Stimulated activated CD8-positive, alpha-beta memory T cell treated with anti-CD3 and anti-CD28 coated beads, Interleukin-12 subunit alpha, Interleukin-12 subunit beta, amount 100 ng/mL, for 24 hours (primary cell): ENCODE data around the gene MEX3C.

Source experiments
- DNase-seq: peaks from one replicate; pipeline ENCODE4 v3.0.0-alpha.2; 2020; ENCODE audit errors: extremely low read depth

The MEX3C gene

DNA sequence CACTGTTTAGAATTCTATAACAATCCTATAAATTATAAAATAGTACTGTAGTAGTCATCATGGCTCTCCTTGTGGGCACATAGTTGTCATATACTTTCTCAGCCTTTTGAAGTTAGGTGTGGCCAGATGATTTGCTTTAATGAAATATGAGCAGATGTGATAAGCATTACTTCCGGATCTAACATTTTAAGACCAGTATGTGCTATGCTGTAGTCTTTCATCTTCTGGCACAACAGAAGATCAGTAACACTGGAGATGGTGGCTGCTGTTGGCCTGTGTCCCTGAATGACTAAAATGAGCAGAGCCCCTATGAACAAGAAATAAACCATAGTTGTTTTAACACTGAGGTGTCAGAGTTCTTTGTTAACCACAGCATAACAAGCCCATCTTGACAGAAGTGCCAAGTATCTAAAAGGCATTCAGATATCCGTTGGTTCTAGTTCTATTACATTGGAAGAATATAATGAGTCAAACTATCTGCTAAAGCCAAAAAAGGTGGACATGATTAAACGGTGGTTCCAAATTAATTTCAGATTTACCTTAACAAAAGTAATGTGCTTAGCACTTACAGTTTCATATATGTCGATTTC is 6.3 kb downstream of the MEX3C start:
- no peak for DNase-seq

DNA sequence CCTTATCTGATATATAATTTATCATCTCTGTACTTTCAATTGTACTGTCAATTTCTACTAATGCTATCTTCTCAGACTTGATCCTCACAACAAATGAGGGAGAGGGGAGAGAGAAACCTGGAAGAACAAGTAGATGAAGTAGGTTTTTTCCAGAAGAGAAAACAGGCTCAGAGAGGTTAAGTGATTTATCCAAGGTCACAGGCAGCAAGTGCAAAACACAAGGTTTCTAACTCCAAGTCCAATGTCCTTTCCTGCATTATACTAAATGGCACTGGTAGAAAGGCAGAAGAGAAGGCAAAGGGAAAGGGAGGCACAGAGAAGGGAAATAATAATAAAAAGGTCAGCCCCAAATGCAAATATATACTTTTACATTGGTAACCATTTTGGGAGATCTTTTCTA is 7.5 kb downstream of the MEX3C start:
- no peak for DNase-seq

DNA sequence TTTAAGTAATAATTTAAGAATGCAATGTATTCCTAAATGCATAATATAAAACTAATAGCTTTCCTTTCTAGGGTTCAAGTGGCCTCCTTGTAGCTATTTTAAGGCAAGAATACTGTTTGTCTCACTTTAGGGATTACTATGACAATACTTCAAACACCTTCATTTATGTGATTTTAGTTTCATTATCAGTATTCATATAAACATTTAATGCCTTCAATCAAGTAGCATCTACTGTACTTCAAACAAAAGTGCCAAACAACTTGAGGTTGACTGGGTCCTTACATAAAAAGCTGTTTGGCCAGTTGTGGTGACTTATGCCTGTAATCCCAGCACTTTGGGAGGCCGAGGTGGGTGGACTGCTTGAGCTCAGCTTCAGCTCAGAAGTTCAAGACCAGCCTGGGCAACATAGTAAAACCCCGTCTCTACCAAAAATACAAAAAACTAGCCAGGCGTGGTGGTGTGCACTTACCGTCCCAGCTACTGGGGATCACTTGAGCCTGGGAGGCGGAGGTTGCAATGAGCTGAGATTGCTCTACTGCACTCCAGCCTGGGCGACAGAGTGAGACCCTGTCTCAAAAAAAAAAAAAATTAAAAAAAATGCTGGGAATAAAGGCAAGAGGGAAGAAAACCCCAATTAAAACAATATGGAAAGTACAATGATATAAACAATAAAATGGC is 9.3 kb downstream of the MEX3C start:
- no peak for DNase-seq

DNA sequence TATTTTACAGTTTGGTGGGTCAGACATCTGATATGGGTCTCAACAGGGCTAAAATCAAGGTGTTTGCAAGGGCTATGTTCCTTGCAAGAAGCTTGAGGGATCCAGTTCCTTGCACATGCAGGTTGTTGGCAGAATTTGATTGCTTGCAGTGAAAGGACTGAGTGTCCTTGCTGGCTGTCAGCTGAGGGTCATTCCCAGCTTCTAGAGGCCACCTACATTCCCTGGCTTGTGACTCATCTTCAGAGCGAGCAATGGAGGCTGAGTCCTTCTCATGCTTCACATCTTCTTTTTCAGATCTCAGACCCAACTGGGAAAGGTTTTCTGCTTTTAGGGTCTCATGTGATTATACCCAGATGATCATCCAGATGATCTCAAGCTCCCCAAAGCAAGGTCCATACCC is 12.4 kb downstream of the MEX3C start:
- no peak for DNase-seq

DNA sequence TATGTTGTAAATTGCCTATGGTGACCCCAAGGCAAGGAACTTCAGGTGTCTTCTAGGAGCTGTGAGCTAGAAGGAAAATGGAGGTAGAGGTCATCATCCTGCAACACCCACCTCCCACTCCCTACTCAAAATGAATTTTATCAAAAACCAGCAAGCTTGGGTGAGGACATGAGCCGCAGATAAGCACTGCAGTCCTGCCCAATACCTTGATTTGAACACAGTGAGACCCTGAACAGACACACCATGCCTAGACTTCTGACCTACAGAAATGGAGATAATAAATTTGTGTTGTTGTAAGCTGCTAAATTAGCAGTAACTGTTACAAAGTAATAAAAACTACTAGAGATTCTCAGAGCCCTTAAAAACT is 13.4 kb downstream of the MEX3C start:
- no peak for DNase-seq

DNA sequence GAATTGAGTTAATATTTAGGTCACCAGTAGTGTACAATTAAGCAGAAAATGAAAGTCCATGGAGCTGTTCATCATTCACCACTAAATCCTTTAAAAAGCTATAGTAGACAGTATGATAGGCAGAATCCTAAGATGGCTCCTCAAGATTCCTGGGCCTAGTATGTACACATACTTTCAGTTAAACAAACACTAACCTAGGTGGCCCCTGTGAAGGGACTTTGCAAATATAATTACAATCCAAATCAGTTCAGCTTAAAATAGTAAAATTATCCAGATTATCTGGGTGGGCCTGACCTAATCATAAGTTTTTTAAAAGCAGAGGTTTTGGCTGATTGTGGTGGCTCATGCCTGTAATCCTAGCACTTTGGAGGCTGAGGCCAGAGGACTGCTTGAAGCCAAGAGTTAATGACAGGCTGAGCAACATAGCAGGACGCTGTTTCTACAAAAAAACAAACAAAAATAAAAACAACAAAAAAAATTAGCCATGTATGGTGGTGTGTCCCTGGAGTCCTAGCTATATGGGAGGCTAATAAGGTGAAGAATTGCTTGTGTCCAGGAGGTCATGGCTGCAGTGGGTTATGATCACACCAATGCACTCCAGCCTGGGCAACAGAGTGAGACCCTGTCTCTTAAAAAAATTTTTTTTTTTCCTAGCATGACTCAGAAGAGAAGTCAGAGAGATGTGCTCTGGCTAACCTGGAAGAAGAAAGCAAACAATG is 13.9 kb downstream of the MEX3C start:
- no peak for DNase-seq

DNA sequence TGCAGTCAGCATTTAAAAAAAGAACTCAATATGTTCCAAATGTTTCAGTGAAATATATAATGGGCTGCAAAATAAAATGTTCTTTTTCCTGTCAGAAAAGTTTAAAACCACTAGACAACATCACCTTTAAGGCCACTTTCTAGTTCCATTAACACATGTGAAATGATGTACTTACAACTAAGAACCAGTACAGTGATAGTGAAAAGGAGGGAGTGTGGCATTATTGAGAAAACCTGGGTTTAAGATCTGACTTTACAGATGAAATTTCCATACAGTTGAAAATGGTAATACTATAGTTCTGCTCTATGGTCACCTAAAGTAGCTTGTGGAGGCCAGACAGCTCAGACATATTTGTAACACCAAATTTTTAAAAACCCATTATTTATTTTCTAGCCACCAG is 14.7 kb downstream of the MEX3C start:
- no peak for DNase-seq

DNA sequence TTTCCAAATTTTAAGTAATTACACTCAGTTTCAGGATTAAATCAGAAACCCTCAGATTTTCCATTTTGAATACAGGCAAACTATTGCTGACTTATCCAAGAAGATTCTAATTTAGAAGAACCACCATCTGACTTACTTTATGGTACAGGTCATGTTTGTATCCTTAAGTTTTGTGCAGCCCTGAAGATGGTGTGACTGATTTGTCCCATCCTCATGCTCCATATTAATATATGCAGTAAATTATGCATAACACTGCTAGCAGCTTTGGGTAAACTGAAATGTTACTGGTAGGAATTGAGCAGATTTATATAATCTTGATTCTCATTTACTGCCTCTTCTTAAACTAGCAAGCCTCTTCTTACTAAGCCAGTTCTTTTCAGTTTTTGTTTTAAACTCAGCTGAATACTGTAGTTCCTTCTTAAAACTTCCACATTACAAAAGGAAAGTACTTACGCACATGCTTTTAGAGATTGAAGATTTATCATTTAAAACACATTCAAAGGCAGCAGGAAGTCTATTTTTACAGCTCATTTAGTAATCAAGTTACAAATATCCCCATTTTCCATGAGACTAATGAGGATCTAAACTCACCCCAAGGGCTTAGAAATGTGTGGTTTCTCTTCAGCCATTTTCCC is 25.7 kb downstream of the MEX3C start:
- DNase-seq, result no peak

DNA sequence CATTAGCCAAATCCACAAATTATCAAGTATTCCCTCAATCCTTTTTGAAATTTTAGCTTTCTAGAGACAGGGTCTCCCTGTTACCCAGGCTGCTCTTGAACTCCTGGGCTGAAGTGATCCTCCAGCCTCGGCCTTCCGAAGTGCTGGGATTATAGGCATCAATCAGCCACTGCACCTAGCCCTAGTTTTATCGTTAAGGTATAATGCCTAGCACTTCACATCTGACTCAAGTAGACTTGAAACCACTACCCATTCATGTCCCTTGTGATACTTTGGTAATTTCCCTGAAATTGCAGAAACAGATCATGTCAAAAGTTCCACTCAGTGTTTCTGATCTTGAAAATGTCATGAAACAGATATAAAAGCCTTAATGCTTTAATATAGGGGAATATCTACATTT is 26.3 kb downstream of the MEX3C start:
- DNase-seq, result no peak

DNA sequence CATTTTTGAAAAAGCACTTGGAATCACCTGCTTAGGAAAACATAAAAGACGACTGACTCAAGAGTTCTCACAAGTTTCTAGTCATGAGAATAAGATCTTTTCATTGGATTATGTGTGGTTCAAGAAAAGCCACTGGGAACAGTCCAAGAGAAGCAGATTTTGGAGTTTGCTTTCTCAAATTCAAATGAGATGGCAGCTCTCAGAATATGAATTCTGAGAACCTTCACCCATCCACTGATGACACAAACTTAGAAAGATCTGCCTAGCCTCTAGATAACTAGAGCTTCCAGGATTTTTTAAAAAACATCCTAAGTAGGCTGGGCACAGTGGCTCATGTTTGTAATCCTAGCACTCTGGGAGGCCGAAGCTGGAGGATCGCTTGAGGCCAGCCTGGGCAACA is 26.8 kb downstream of the MEX3C start:
- DNase-seq, result no peak

DNA sequence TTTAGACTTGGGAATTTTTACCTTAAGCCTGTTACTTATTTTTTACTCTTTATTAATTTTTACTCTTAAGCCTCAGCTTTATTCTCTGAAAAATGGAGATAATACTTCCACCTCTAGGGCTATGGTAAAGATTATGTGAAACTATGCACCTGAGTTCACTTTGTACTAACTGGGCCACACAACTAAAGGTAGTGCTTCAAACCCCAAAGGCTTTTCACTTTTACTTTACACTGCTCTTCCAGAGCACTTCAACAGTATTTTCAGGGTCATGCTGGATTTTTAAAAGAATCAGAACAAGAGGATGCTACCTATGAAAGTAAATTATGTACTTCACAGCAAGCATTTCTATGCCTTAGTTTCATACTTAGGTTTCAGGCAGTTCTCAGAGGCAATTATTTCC is 27.8 kb downstream of the MEX3C start:
- no peak for DNase-seq

DNA sequence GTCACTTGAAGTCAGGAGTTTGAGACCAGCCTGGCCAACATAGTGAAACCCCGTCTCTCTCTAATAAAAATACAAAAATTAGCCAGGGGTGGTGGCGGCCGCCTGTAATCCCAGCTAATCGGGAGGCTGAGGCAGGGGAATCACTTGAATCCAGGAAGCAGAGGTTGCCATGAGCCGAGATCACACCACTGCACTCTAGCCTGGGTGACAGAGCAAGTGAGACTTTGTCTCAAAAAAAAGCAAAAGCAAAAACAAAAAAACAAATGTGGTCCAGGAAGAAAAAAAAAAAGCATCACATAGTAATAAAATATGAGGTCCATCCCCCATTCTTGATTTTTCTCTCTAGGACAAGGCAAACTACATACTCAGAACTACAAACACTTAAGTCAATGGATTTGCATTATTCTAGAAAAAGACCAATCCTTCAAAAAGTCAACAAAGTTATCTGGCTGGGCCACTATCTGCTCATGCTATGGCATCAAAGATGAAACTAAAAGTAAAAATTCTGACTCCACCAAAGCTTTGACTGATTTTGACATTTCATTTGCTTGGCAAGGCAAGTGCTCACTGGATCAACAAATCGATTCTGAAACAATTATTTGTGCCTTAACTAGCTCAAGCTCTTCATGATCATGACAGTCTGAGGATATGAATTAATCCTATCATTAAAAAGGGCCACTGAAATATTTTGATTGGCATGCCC is 28.4 kb downstream of the MEX3C start:
- DNase-seq, result no peak

DNA sequence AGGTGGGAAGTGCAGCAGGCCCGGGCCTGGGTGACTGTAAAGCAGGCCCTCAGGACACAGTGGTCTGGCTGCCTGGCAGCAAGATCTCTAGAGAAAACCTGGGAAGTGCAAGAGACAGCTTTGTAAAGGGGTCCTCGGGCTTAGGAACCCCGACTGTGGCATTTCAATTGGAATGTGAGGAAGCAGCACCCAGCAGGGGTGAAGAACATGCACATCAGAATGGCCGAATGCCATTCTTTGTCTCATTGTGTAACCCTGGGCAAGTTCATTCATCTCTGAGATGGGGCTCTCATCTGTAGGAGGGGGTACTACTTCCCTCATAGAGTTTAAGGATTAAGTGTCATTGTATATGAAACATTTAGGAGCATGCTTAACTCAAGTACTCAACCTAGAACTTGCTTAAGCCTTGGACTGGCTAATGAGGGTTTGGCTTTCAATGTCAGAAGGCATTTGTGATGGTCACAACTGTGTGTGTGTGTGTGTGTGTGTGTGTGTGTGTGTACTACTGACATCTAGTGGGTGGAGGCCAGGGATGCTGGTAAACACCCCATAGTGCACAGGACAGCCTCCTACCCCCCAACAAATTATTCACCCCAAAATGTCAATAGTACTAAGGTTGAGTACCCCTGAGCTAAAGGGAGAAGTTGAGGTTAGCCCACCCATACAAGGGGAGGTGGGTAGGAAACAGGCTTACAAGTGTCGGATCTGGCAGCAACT is 29.3 kb downstream of the MEX3C start:
- DNase-seq, result no peak

DNA sequence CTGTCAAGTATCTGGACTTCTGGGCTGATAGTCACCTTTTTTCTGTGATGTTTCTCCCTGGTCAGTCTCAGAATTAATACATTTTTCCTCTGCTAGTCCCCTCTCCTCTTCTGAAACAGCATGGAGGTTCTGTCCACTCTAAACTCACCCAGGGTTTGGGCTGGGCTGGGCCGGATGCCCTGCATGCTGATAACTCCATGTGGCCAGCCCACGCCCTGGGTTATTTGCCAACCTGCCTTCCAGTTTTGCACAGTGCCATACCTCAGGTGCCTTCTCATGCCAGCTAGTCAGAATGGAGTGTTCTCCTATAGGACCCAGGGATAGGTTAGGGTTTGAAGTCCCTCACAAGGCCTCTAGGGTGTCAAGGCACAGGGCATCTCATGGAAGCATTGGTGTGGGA is 32.2 kb downstream of the MEX3C start:
- DNase-seq, result no peak

DNA sequence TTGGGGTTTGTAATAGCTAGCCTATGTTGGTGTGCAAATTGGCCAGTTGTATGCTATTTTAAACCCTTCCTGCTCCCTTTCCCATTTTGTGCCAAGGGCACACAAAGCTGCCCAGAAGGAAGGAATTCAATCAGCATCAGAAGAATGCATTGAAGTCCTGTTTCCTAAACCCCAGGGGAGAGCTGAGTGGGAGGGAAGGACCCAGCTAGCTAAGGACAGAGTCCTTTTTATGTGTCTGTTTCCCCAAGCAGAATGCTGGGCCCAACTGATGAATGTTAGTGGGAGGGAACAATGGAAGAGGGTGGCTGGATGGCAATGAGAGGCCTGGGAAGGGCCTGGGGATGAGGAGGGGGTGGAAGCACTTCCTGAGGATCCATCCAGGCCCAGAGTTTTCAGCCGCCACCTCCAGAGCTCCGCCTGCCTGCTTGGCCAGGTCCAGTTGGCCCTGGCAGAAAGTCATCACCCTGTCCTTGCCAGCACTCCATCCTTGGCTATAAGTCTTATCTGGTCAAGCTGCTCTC is 32.7 kb downstream of the MEX3C start:
- no peak for DNase-seq

DNA sequence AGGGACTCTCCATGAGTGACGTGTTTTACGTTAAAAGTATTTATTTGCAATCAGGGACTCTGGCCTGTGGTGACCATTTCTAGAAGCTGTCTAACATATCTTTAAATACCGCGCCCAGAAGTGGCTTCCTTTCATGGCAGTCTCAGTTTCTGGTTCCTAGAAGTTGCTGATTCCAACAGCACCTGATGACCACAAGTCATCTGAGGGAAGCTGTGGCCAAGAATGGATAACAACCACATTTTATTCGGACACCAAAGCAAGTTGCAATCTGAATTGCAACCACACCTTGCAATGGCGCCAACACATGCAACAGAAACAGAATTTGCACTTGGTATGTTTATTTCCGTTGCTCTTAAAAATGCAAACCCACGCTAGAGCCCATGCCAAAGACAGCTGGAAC is 33.1 kb downstream of the MEX3C start:
- no peak for DNase-seq

DNA sequence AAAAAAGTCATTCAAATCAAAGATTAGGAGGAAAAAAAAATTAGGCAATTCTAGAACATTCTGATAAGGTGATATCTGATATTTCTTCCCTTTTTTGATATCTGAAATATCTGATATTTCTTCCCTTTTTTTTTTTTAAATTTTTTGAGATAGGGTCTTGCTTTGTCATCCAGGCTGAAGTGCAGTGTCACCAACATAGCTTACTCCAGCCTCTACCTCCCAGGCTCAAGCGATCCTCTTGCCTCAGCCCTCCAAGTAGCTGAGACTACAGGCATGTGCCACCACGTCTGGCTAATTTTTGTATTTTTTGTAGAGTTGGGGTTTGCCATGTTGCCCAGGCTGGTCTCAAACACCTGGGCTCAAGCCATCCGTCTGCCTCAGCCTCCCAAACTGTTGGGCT is 33.9 kb downstream of the MEX3C start:
- no peak for DNase-seq

DNA sequence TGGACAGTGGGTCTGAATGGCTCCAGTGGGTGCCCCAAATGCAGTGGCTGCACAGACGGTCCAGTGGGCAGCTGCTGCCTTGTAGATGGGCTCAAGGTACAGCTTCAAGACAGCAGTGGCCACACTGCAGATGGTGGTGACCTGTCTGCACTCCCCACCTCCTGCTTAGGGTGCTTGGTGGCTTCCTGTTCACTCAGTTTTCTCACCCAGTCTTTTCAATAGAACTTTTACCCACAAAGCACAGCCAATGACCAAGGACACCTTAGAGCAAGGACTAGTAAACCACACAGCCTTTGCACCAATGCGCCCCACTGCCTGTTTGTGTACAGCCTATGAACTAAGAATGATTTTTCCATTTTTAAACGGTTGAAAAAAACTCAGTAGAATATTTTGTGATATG is 34.9 kb downstream of the MEX3C start:
- no peak for DNase-seq

DNA sequence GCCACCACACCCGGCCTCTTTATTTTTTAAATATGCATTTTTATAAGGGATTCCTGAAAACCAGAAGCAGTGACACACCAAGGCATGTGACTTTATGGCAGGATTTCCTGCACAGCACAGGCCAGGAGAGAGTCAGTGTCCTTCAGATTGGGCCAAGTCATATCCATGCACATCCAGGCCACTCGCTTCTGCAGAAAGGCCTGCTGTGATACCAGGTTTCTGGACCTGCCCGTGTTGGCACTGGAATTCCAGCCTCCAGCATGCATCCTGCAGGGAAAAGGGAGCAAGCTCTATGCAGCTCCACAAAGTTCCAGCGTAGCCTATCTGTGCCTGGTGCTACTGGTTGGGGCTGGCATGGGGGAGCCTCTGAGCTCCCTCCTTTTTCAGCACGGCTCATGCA is 36.8 kb downstream of the MEX3C start:
- no peak for DNase-seq

DNA sequence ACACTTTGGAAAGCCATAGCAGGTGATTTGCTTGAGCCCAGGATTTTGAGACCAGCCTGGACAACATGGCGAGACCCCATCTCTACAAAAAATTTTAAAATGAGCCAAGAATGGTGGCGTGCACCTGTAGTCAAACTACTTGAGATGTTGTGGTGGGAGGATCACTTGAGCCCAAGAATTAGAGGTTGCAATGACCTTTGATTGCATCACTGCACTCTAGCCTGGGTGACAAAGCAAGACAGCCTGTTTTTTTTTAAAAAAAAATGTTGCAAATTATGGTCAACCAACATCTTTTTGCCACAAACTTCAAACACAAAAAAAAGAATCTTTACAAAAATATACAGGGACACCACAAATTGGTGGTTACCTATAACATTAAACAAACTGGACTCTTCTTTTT is 40.3 kb downstream of the MEX3C start:
- DNase-seq, result no peak

DNA sequence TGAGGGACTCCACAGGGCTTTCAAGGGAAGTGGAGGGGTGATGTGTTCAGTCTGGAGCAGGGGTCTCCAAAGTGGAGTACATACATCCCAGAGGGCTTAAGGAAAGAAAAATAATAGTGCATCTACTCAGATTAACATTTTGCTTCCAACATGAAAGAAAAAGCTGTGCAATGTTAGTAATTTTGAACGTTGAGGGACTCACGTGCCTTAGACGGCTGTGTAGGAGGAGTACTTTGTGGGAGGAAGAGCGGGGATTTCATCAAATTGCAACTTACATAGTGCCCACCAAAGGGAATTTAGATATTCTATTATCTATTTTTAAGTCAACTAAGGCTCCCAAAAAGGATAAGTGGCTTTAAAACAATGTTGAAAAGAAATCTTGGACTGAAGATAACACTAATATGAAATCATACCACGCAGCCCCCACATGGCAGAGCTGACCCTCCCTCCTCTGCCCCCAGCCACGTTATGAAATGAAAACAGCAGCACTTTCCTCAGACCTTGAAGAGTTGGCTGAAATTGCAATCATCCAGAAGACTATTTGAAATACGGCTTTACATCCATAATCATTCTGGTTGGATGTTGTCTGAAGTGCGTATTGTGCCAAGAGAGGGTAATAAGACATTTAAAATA is 42.9 kb downstream of the MEX3C start:
- no peak for DNase-seq
